Skin epidermis (tissue), 12 donors: ENCODE results near the gene VPS13D.

ENCODE experiments used
- H3K27ac ChIP-seq, 21 experiments: fragments of 200-600 bp; sonication (generic) in 11 of 21; one replicate each; pipeline ENCODE4 v1.5.0; 2020; ENCODE audit warnings: mild to moderate bottlenecking in 3 of 21, inconsistent platforms in 2 of 21, moderate library complexity in 2 of 21
- H3K4me3 ChIP-seq, 7 experiments: fragments of 200-600 bp; sonication (generic) in 2 of 7; one replicate each; pipeline ENCODE4 v1.5.0; 2020; ENCODE audit warnings: inconsistent platforms in 2 of 7, mild to moderate bottlenecking in 2 of 7, moderate library complexity in 1 of 7

Gene VPS13D

GRCh38 chr1:12548279-12548972, 318.6 kb downstream of the VPS13D start:
- peak overlapping the region in 9 of 21 experiments; percentile 50 to 84 (median 64) for H3K27ac ChIP-seq

GRCh38 chr1:12548973-12549459, 319.2 kb downstream of the VPS13D start:
- Histone ChIP-seq H3K4me3 (no peak overlapping the region), H3K27ac (peak overlapping the region in 12 of 21 experiments; percentile 6 to 84 (median 60))

More at GRCh38 chr1:12548279-12548972, 318.6 kb downstream of the VPS13D start:
- H3K4me3 ChIP-seq, result no peak overlapping the region

GRCh38 chr1:12549460-12550349, 319.9 kb downstream of the VPS13D start:
- Histone ChIP-seq H3K4me3 (peak overlapping the region in 1 of 7 experiments; percentile 13), H3K27ac (peak overlapping the region in 13 of 21 experiments; percentile 6 to 84 (median 59))

- no peak overlapping the region for H3K4me3 ChIP-seq
- no peak overlapping the region for H3K27ac ChIP-seq
These were observed 321.8 kb downstream of the VPS13D start for GRCh38 chr1:12551584-12551983.

- H3K4me3 ChIP-seq, result no peak overlapping the region
- peak overlapping the region in 2 of 21 experiments; percentile 32 to 53 for H3K27ac ChIP-seq
These were observed 322.5 kb downstream of the VPS13D start for GRCh38 chr1:12552111-12552888.

GRCh38 chr1:12552951-12553921, 323.4 kb downstream of the VPS13D start:
- Histone ChIP-seq H3K27ac (peak overlapping the region in 4 of 21 experiments; percentile 49 to 57 (median 55)), H3K4me3 (no peak overlapping the region)

- Histone ChIP-seq H3K27ac (peak overlapping the region in 3 of 21 experiments; percentile 49 to 57 (median 53)), H3K4me3 (no peak overlapping the region)
These were observed 324.1 kb downstream of the VPS13D start for GRCh38 chr1:12553963-12554362.

GRCh38 chr1:12554521-12555305, 324.9 kb downstream of the VPS13D start:
- Histone ChIP-seq H3K4me3 (no peak overlapping the region), H3K27ac (peak overlapping the region in 1 of 21 experiments; percentile 31)

- Histone ChIP-seq H3K27ac (peak overlapping the region in 10 of 21 experiments; percentile 24 to 75 (median 48)), H3K4me3 (no peak overlapping the region)
These were observed 325.9 kb downstream of the VPS13D start for GRCh38 chr1:12555411-12556367.

- Histone ChIP-seq H3K27ac (peak overlapping the region in 13 of 21 experiments; percentile 24 to 75 (median 47)), H3K4me3 (no peak overlapping the region)
These were observed 326.6 kb downstream of the VPS13D start for GRCh38 chr1:12556368-12556930.

GRCh38 chr1:12556957-12557935, 327.4 kb downstream of the VPS13D start:
- no peak overlapping the region for H3K4me3 ChIP-seq
- peak overlapping the region in 13 of 21 experiments; percentile 24 to 75 (median 47) for H3K27ac ChIP-seq

GRCh38 chr1:12561121-12561520, 331.3 kb downstream of the VPS13D start:
- Histone ChIP-seq H3K4me3 (no peak overlapping the region), H3K27ac (no peak overlapping the region)
